Choroid plexus epithelial cell (primary cell): ENCODE measurements around the gene MIPOL1.

Experiments
- DNase-seq: peaks from one replicate; pipeline ENCODE4 v3.0.0-alpha.2; 2010; ENCODE audit warnings: low read depth
- H3K4me3 ChIP-seq: 2 replicates; pipeline ENCODE4 v1.5.1; 2011; ENCODE audit warnings: low read depth, mild to moderate bottlenecking, control low read depth, low read length, moderate library complexity
- TF ChIP-seq, protein P1 (sequence below): conservative IDR thresholded peaks from 2 replicates; pipeline ENCODE4 v1.5.1; 2011; ENCODE audit warnings: low read depth, mild to moderate bottlenecking, control low read depth, inconsistent platforms, low read length, moderate library complexity

Gene MIPOL1

DNA sequence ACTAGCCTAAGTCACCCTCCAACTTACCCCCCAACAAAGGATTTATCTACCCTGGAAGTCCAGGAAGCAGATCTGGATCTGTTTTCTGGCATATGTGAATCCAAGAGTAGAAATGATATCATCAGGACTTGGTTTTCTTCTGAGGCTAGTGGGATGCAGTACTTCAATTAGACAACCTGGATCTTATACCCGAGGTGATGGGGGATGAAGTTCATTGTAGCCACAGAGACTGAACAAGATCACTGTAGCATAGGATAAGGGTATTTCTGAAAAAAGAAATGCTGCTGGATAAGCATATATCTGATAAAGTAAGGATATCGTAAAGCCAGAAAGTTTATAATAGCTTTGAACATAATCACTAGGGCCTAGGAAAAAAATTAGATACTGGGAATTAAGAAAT lies 222.9 kb downstream of the MIPOL1 start:
- TF ChIP-seq, protein P1, sequence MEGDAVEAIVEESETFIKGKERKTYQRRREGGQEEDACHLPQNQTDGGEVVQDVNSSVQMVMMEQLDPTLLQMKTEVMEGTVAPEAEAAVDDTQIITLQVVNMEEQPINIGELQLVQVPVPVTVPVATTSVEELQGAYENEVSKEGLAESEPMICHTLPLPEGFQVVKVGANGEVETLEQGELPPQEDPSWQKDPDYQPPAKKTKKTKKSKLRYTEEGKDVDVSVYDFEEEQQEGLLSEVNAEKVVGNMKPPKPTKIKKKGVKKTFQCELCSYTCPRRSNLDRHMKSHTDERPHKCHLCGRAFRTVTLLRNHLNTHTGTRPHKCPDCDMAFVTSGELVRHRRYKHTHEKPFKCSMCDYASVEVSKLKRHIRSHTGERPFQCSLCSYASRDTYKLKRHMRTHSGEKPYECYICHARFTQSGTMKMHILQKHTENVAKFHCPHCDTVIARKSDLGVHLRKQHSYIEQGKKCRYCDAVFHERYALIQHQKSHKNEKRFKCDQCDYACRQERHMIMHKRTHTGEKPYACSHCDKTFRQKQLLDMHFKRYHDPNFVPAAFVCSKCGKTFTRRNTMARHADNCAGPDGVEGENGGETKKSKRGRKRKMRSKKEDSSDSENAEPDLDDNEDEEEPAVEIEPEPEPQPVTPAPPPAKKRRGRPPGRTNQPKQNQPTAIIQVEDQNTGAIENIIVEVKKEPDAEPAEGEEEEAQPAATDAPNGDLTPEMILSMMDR: no peak
- no peak overlapping the region for H3K4me3 ChIP-seq
- no peak for DNase-seq

DNA sequence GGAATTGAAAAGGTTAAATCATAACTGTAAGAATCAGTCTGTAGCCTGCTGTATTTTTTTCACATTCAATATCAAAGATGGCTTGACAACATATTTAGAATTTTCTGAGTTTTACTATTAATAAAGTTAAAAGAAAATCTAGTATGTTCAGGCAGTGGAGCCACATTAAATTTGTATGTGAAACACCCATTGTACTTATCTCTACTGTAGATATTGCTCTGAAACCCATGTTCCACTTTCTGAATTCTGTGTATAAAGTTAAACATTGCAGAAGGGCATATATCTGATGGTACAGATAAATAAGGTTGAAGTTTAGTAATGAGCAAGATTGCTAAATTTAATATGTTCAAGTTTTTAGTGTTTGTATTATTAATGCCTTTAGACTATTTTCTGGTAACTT lies 224.6 kb downstream of the MIPOL1 start:
- no peak overlapping the region for H3K4me3 ChIP-seq
- TF ChIP-seq, protein P1: no peak
- no peak for DNase-seq

GRCh38 chr14:37422748-37423147 lies 225.0 kb downstream of the MIPOL1 start:
- DNase-seq: no peak
- TF ChIP-seq, protein P1: no peak
- no peak overlapping the region for H3K4me3 ChIP-seq

DNA sequence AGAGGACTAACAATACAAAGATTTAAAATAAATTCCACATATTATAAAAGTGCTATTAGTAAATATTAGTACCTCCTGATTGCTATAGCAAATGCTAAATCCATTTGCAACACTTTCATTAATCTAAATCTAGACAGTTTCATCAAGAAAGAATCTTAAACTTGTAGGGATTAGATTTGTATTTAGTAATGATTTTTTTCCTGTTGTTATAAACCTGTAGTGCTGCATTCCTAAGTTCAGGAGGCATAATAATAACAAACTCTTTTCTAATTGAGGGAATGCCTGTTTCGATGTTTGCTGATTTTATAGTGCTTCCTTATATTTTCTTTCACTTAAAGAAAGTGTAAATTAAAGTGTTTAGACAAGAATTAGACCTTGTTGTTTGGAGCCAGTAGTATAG lies 231.2 kb downstream of the MIPOL1 start:
- no peak for DNase-seq
- TF ChIP-seq, protein P1: no peak
- no peak overlapping the region for H3K4me3 ChIP-seq

- TF ChIP-seq, protein P1: no peak
- DNase-seq: no peak
- no peak overlapping the region for H3K4me3 ChIP-seq
Measured at GRCh38 chr14:37429618-37430017, 231.9 kb downstream of the MIPOL1 start.

DNA sequence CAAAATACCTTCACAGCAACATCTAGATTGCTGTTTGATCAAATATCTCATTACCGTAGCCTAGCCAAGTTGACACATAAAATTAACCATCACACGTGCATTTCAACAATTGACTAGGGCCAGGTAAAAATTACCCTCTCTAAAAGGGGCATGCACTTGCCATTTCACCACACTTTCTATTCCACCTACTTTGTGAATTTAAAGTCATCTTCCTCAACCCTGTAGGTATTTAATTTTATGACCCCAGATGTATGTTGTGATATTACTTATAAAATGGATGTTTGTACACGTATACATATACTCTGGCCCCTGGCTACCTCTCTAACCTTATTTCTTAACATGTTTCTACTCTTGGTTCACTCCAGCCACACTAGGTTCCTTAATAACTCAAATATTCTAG lies 237.1 kb downstream of the MIPOL1 start:
- TF ChIP-seq, protein P1: no peak
- DNase-seq: no peak
- H3K4me3 ChIP-seq: no peak overlapping the region

DNA sequence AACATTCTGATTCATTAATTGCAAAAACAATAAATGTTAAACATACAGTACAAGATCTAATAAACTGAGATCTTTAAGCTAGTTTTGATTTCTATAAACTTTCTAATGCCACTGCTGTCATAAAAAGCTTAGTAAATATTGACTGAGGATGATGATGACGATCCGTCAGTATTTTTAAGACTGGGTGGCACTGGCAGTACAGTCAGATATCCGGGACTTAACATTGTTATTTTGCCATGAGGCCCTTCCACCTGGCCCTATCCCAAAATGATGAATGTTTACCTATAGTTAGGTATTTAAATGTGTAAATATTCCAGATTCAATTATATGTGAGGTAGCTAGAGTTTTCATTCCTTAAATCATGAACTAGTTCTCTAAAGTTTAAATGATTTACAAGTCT lies 238.8 kb downstream of the MIPOL1 start:
- TF ChIP-seq, protein P1: no peak
- DNase-seq: no peak
- no peak overlapping the region for H3K4me3 ChIP-seq
